ENCODE measurements around the gene CTSD. TPM values are rescaled to one million over a fixed set of nuclear protein-coding genes. Genes with fewer than 3 reads are reported as not detected.

CTSD gene
- total RNA-seq, 1 experiment from 2014 or later: 26.1 TPM

DNA sequence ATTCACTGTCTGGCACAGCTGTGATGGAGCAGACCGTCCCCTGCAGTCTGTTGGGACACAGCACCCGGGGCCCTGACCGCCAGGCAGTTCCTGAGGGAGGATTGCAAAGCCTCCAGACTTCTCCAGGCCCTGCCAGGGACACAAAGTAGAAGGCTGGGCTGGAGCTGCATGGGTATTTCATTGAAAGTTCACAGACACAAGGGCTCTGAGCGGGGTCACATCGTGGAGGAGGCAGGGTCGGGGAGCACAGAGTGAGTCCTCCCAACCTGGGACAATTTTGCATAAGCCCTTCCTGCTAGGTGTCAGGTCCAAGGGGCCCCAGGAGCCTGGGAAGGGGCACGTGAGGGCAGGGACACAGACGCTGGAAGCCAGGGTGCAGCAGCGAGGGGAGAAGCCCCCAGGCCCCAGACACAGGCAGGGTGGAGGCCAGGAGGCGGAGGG is 29.1 kb downstream of the CTSD start:
- H3K36me3 ChIP-seq (ENCODE audit: insufficient read depth, low read length): no peaks in the 10 kb centered on the region
- no peak for DNase-seq
- no peaks in the 10 kb centered on the region for H4K20me1 ChIP-seq (ENCODE audit: insufficient read depth, low read depth, low read length)
- H3K9me2 ChIP-seq (replicated peaks; ENCODE audit: insufficient read depth, low read length): no peaks in the 10 kb centered on the region
- no peaks in the 10 kb centered on the region for H3K79me2 ChIP-seq (ENCODE audit: low read length)
- H2AFZ ChIP-seq (ENCODE audit: low read length): no peak overlapping the region
- no peak overlapping the region for H3K9ac ChIP-seq (ENCODE audit: low read length)
- no peak overlapping the region for H3K4me3 ChIP-seq (ENCODE audit: low read length)
- H3K4me1 ChIP-seq (ENCODE audit: low read length): no peaks in the 10 kb centered on the region
- H3K9me3 ChIP-seq (ENCODE audit: low read length): no peaks in the 10 kb centered on the region
- H3K27ac ChIP-seq (ENCODE audit: low read length): no peak overlapping the region
- no peak overlapping the region for H3K4me2 ChIP-seq (ENCODE audit: low read depth, low read length, poor library complexity, severe bottlenecking)
- H3K27me3 ChIP-seq (ENCODE audit: low read length): no peaks in the 10 kb centered on the region

DNA sequence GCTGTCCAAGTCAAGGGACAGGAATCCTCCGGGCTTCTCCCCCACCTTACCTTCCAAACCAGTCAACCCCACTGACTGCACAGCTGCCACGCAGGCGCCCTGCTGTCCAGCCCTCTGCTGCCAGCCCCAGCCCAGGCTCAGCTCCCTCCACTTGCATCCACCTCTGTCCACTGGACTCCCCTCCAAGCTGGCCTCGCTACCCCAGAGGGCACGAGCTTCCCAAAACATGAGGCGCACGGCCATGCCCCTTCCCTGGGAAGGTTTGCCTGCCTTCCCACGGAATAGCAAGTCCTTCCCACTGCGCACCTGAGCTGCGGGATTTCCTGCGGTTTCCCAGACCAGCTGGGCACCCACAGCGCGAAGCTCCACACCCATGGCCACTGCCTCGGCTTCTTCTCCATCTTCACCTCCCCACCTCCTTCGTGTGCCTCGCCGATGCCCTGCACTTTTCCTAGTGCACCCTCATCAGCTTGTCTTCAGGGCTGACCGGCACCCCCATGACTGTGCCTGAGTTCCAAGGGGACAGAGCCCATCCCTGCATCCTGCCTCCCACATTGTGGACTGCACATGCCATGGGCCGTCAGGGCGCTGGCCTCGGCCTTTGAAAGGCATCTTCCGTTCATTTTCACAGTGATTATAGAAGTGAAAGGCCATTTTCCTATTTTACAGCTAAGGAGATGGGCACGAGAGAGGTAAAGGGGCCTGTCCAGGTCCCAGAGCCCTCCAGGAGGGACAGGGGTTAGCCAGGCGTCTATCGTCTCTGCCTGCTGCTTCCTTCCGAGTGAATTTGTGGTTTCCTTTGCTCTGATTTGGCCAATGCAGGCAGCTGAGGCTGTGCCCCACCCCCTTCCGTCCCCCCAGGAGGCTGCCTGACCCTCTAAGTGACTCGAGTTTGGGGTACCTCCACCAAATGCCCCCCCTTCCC is 29.7 kb downstream of the CTSD start:
- no peak for DNase-seq

DNA sequence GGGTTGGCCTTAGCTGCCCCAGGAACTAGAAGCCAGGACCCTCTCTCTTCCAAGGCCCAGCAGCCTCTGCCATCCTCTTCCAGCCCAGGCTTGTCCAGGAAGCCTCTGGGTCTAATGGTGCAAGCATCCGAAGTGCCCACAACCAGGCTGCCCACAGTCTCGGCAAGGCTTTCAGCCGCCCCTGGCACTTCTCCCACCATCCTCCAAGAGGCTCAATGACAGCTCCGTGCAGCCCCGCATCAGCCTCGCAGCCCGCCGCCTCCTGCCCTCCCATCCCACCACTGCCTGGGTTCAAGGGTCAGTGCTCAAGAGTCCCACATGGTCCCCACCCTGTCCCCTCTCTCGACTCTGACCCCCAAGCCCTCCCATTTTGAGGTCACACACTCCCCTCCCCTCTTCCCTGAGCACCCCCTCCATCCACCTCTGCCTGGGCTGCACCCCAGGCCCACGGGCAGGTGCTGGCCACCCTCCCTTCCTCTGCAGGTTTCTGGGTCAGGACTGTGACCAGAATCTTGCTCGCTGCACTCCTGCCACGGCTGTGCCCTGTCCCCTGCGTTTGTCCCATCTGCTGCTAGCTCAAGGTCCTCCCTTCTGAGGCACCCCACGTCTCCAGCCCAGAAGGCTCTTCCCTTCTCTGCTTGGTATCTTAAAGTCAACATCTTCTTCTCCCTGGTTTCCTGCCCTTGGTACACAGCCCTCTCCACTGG is 30.6 kb downstream of the CTSD start:
- no peak overlapping the region for H3K27ac ChIP-seq (ENCODE audit: low read length)
- no peak overlapping the region for H3K4me2 ChIP-seq (ENCODE audit: low read depth, low read length, poor library complexity, severe bottlenecking)
- H3K9me3 ChIP-seq (ENCODE audit: low read length): no peaks in the 10 kb centered on the region
- no peaks in the 10 kb centered on the region for H3K36me3 ChIP-seq (ENCODE audit: insufficient read depth, low read length)
- H3K79me2 ChIP-seq (ENCODE audit: low read length): no peaks in the 10 kb centered on the region
- H4K20me1 ChIP-seq (ENCODE audit: insufficient read depth, low read depth, low read length): no peaks in the 10 kb centered on the region
- no peaks in the 10 kb centered on the region for H3K27me3 ChIP-seq (ENCODE audit: low read length)
- H3K9me2 ChIP-seq (replicated peaks; ENCODE audit: insufficient read depth, low read length): no peaks in the 10 kb centered on the region
- H3K9ac ChIP-seq (ENCODE audit: low read length): no peak overlapping the region
- DNase-seq: no peak
- H3K4me1 ChIP-seq (ENCODE audit: low read length): no peaks in the 10 kb centered on the region
- H2AFZ ChIP-seq (ENCODE audit: low read length): no peak overlapping the region
- no peak overlapping the region for H3K4me3 ChIP-seq (ENCODE audit: low read length)

More for the DNA sequence above, 29.7 kb downstream of the CTSD start:
- Histone ChIP-seq H3K9me3 (ENCODE audit: low read length) (no peaks in the 10 kb centered on the region), H3K9ac (ENCODE audit: low read length) (no peak overlapping the region), H3K4me2 (ENCODE audit: low read depth, low read length, poor library complexity, severe bottlenecking) (no peak overlapping the region), H3K79me2 (ENCODE audit: low read length) (no peaks in the 10 kb centered on the region), H3K9me2 (replicated peaks; ENCODE audit: insufficient read depth, low read length) (no peaks in the 10 kb centered on the region), H3K27me3 (ENCODE audit: low read length) (no peaks in the 10 kb centered on the region), H3K4me3 (ENCODE audit: low read length) (no peak overlapping the region), H4K20me1 (ENCODE audit: insufficient read depth, low read depth, low read length) (no peaks in the 10 kb centered on the region), H3K27ac (ENCODE audit: low read length) (no peak overlapping the region), H2AFZ (ENCODE audit: low read length) (no peak overlapping the region), H3K4me1 (ENCODE audit: low read length) (no peaks in the 10 kb centered on the region), H3K36me3 (ENCODE audit: insufficient read depth, low read length) (no peaks in the 10 kb centered on the region)

DNA sequence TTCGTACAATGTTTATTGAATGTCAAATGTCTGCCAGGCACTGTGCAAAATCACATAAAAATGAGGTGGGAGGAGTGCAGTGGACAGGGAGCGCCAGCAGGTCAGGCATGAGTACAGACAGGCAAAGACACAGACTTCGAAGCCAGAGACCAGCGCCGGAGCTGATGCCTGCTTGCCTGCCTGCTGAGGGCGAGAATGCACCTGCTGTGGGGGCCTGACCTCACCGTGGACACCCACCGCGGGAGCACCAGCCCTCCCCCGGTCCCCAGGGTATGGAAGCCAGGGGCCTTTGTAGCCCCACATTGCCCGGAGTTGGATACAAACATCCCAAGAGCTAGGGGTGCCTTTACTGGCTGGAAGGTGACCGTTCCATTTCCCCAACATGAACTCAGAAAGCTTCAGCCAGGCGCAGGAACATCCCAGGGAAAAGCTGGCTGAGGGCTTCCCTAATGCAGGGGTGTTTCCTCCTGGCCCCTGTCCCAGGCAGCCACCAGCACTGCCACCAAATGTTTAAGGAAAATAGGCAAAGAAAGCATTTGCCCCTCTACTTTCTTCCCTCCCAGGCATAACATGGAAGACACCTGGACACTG is 31.2 kb downstream of the CTSD start:
- no peaks in the 10 kb centered on the region for H3K9me2 ChIP-seq (replicated peaks; ENCODE audit: insufficient read depth, low read length)
- no peak overlapping the region for H3K4me3 ChIP-seq (ENCODE audit: low read length)
- H3K9ac ChIP-seq (ENCODE audit: low read length): no peak overlapping the region
- no peaks in the 10 kb centered on the region for H3K79me2 ChIP-seq (ENCODE audit: low read length)
- H3K27ac ChIP-seq (ENCODE audit: low read length): no peak overlapping the region
- no peaks in the 10 kb centered on the region for H3K4me1 ChIP-seq (ENCODE audit: low read length)
- no peaks in the 10 kb centered on the region for H3K27me3 ChIP-seq (ENCODE audit: low read length)
- no peaks in the 10 kb centered on the region for H3K9me3 ChIP-seq (ENCODE audit: low read length)
- H2AFZ ChIP-seq (ENCODE audit: low read length): no peak overlapping the region
- no peak overlapping the region for H3K4me2 ChIP-seq (ENCODE audit: low read depth, low read length, poor library complexity, severe bottlenecking)
- H4K20me1 ChIP-seq (ENCODE audit: insufficient read depth, low read depth, low read length): no peaks in the 10 kb centered on the region
- no peaks in the 10 kb centered on the region for H3K36me3 ChIP-seq (ENCODE audit: insufficient read depth, low read length)
- DNase-seq: no peak

DNA sequence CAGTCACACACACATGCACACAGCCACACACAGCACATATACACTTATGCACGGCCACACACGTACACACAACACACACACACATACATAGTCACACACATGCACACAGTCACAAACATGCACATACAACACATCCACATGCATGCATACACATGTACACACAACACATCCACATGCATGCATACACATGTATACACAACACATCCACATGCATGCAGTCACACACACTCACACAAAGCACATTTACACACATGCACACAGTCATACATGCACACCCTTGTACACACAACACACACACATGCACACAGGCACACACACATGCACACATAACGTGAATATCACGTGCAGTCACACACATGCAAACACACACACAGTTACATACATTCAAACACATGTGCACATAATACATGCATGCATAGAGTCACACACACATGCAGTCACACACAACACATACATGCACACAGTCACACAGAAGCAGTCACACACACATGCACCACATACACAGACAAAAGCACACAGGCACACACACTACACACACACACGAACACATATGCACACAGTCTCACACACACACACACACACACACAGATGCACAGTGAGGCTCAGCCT is 32.2 kb downstream of the CTSD start:
- H3K27me3 ChIP-seq (ENCODE audit: low read length): no peaks in the 10 kb centered on the region
- no peaks in the 10 kb centered on the region for H3K9me3 ChIP-seq (ENCODE audit: low read length)
- H2AFZ ChIP-seq (ENCODE audit: low read length): no peak overlapping the region
- H3K36me3 ChIP-seq (ENCODE audit: insufficient read depth, low read length): no peaks in the 10 kb centered on the region
- no peak overlapping the region for H3K4me3 ChIP-seq (ENCODE audit: low read length)
- H3K9me2 ChIP-seq (replicated peaks; ENCODE audit: insufficient read depth, low read length): no peaks in the 10 kb centered on the region
- no peaks in the 10 kb centered on the region for H3K4me1 ChIP-seq (ENCODE audit: low read length)
- H3K9ac ChIP-seq (ENCODE audit: low read length): no peak overlapping the region
- H3K27ac ChIP-seq (ENCODE audit: low read length): no peak overlapping the region
- no peaks in the 10 kb centered on the region for H3K79me2 ChIP-seq (ENCODE audit: low read length)
- H3K4me2 ChIP-seq (ENCODE audit: low read depth, low read length, poor library complexity, severe bottlenecking): no peak overlapping the region
- no peak for DNase-seq
- no peaks in the 10 kb centered on the region for H4K20me1 ChIP-seq (ENCODE audit: insufficient read depth, low read depth, low read length)

DNA sequence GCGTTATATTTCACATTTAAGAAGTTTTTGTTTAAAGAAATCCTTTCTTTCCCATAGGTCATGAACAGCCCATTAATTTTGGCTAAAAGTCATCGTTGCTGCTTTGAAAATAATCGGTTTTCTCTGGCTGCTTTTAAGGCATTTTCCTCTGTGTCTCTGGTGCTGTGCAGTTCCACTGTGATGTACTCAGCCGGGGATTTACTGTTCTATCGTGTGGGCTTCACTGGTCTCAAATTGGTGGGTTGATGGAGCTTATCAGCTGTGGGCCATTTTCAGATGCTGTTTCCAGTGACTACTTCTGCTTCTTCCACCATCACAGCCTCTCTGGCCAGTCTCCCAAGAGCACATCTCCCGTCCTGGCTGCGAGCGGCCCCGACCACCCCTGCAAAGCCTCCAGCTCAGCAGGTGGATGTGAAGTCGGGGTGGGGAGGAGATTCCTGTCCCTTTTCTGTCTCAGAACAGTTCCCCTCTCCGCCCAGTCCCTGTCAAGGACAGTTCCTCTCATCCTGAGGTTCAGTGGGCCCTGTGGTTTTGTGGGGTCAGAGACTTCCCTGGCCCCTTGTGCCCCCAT is 33.6 kb downstream of the CTSD start:
- no peaks in the 10 kb centered on the region for H3K9me3 ChIP-seq (ENCODE audit: low read length)
- no peak for DNase-seq
- H3K9me2 ChIP-seq (replicated peaks; ENCODE audit: insufficient read depth, low read length): no peaks in the 10 kb centered on the region
- no peaks in the 10 kb centered on the region for H3K4me1 ChIP-seq (ENCODE audit: low read length)
- H2AFZ ChIP-seq (ENCODE audit: low read length): no peak overlapping the region
- H3K36me3 ChIP-seq (ENCODE audit: insufficient read depth, low read length): no peaks in the 10 kb centered on the region
- no peak overlapping the region for H3K9ac ChIP-seq (ENCODE audit: low read length)
- H4K20me1 ChIP-seq (ENCODE audit: insufficient read depth, low read depth, low read length): no peaks in the 10 kb centered on the region
- H3K27me3 ChIP-seq (ENCODE audit: low read length): no peaks in the 10 kb centered on the region
- H3K27ac ChIP-seq (ENCODE audit: low read length): no peak overlapping the region
- no peak overlapping the region for H3K4me3 ChIP-seq (ENCODE audit: low read length)
- no peaks in the 10 kb centered on the region for H3K79me2 ChIP-seq (ENCODE audit: low read length)
- H3K4me2 ChIP-seq (ENCODE audit: low read depth, low read length, poor library complexity, severe bottlenecking): no peak overlapping the region

DNA sequence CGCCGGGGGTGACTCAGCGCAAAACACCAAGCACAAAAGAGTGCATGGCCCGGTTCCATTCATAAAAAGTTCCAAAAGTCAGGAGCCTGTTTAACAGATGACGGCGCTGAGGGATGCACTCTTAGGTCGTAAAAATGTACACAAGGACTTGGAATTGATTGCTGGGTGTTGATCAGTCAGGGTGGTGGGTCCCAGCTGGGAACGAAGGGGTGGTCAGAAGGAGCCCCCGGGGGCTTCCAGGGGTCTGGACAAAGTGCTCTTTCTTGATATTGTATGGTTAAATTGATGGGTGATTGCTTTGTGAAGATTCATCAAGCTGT is 34.1 kb downstream of the CTSD start:
- no peak overlapping the region for H3K4me2 ChIP-seq (ENCODE audit: low read depth, low read length, poor library complexity, severe bottlenecking)
- H2AFZ ChIP-seq (ENCODE audit: low read length): no peak overlapping the region
- H3K9me3 ChIP-seq (ENCODE audit: low read length): no peaks in the 10 kb centered on the region
- no peaks in the 10 kb centered on the region for H3K27me3 ChIP-seq (ENCODE audit: low read length)
- H3K4me3 ChIP-seq (ENCODE audit: low read length): no peak overlapping the region
- H4K20me1 ChIP-seq (ENCODE audit: insufficient read depth, low read depth, low read length): no peaks in the 10 kb centered on the region
- no peaks in the 10 kb centered on the region for H3K36me3 ChIP-seq (ENCODE audit: insufficient read depth, low read length)
- no peaks in the 10 kb centered on the region for H3K79me2 ChIP-seq (ENCODE audit: low read length)
- H3K4me1 ChIP-seq (ENCODE audit: low read length): no peaks in the 10 kb centered on the region
- no peak for DNase-seq
- H3K9ac ChIP-seq (ENCODE audit: low read length): no peak overlapping the region
- H3K9me2 ChIP-seq (replicated peaks; ENCODE audit: insufficient read depth, low read length): no peaks in the 10 kb centered on the region
- no peak overlapping the region for H3K27ac ChIP-seq (ENCODE audit: low read length)

Measured in Karpas-422 (cell line).